Mononuclear cell (primary cell): ENCODE data around the gene EPHA2. TPM values are rescaled to one million over a fixed set of nuclear protein-coding genes. Genes with fewer than 3 reads are reported as not detected.

Source experiments
- H3K27me3 ChIP-seq: 2 replicates; pipeline ENCODE4 v1.6.0; 2011; ENCODE audit warnings: low read length, control low read depth; ENCODE audit not compliant: insufficient read depth
- H3K4me1 ChIP-seq: 2 replicates; pipeline ENCODE4 v1.5.1; 2011; ENCODE audit warnings: mild to moderate bottlenecking, low read length, control low read depth; ENCODE audit not compliant: insufficient read depth
- H3K4me3 ChIP-seq: 2 replicates; pipeline ENCODE4 v1.5.1; 2011; ENCODE audit warnings: mild to moderate bottlenecking, low read length, moderate library complexity
- H3K9me3 ChIP-seq: 2 replicates; pipeline ENCODE4 v1.5.1; 2011; ENCODE audit warnings: low read depth, mild to moderate bottlenecking, control low read depth, low read length
- total RNA-seq: library from RNA; depleted of rRNA; stranded (reverse); fragments of >200 nt; gene quantifications from one replicate; pipeline ENCODE4 v1.2.3, GENCODE V29; 2012

EPHA2 gene
- total RNA-seq, 1 donor, result 0.63 TPM

GRCh38 chr1:16189921-16190621 lies 34.2 kb upstream of the EPHA2 start:
- H3K4me3 ChIP-seq, result no peak overlapping the region
- H3K9me3 ChIP-seq, result no peaks in the 10 kb centered on the region
- no peaks in the 10 kb centered on the region for H3K27me3 ChIP-seq
- no peaks in the 10 kb centered on the region for H3K4me1 ChIP-seq

- Histone ChIP-seq H3K4me1 (no peaks in the 10 kb centered on the region), H3K27me3 (no peaks in the 10 kb centered on the region), H3K4me3 (no peak overlapping the region), H3K9me3 (no peaks in the 10 kb centered on the region)
These were observed 33.1 kb upstream of the EPHA2 start for GRCh38 chr1:16189003-16189402.

- H3K4me3 ChIP-seq, result no peak overlapping the region
- no peaks in the 10 kb centered on the region for H3K9me3 ChIP-seq
- no peaks in the 10 kb centered on the region for H3K27me3 ChIP-seq
- H3K4me1 ChIP-seq, result no peaks in the 10 kb centered on the region
These were observed 32.0 kb upstream of the EPHA2 start for GRCh38 chr1:16187748-16188401.

GRCh38 chr1:16186655-16187235 lies 30.9 kb upstream of the EPHA2 start:
- Histone ChIP-seq H3K4me3 (no peak overlapping the region), H3K27me3 (no peaks in the 10 kb centered on the region), H3K4me1 (no peaks in the 10 kb centered on the region), H3K9me3 (no peaks in the 10 kb centered on the region)

- Histone ChIP-seq H3K27me3 (no peaks in the 10 kb centered on the region), H3K4me3 (no peak overlapping the region), H3K4me1 (no peaks in the 10 kb centered on the region), H3K9me3 (no peaks in the 10 kb centered on the region)
These were observed 28.9 kb upstream of the EPHA2 start for GRCh38 chr1:16184557-16185303.

- H3K4me1 ChIP-seq, result no peaks in the 10 kb centered on the region
- H3K4me3 ChIP-seq, result no peak overlapping the region
- H3K9me3 ChIP-seq, result no peaks in the 10 kb centered on the region
- no peaks in the 10 kb centered on the region for H3K27me3 ChIP-seq
These were observed 28.1 kb upstream of the EPHA2 start for GRCh38 chr1:16183765-16184556.

- Histone ChIP-seq H3K9me3 (no peaks in the 10 kb centered on the region), H3K4me3 (no peak overlapping the region), H3K4me1 (no peaks in the 10 kb centered on the region), H3K27me3 (no peaks in the 10 kb centered on the region)
These were observed 27.3 kb upstream of the EPHA2 start for GRCh38 chr1:16183179-16183578.

- H3K9me3 ChIP-seq, result no peaks in the 10 kb centered on the region
- H3K27me3 ChIP-seq, result no peaks in the 10 kb centered on the region
- H3K4me1 ChIP-seq, result no peaks in the 10 kb centered on the region
- H3K4me3 ChIP-seq, result no peak overlapping the region
These were observed 26.2 kb upstream of the EPHA2 start for GRCh38 chr1:16181887-16182719.

GRCh38 chr1:16180291-16180824 lies 24.5 kb upstream of the EPHA2 start:
- Histone ChIP-seq H3K9me3 (no peaks in the 10 kb centered on the region), H3K4me1 (no peaks in the 10 kb centered on the region), H3K27me3 (no peaks in the 10 kb centered on the region), H3K4me3 (no peak overlapping the region)

GRCh38 chr1:16178596-16179497 lies 23.0 kb upstream of the EPHA2 start:
- Histone ChIP-seq H3K4me1 (peaks cover 5% of the 10 kb centered on the region), H3K9me3 (no peaks in the 10 kb centered on the region), H3K4me3 (no peak overlapping the region), H3K27me3 (no peaks in the 10 kb centered on the region)

GRCh38 chr1:16177306-16177705 lies 21.4 kb upstream of the EPHA2 start:
- Histone ChIP-seq H3K4me1 (peaks cover 13% of the 10 kb centered on the region), H3K9me3 (no peaks in the 10 kb centered on the region), H3K27me3 (no peaks in the 10 kb centered on the region), H3K4me3 (no peak overlapping the region)

- Histone ChIP-seq H3K4me3 (no peak overlapping the region), H3K27me3 (no peaks in the 10 kb centered on the region), H3K4me1 (peaks cover 13% of the 10 kb centered on the region), H3K9me3 (no peaks in the 10 kb centered on the region)
These were observed 20.8 kb upstream of the EPHA2 start for GRCh38 chr1:16176653-16177052.
